Activated T-cell treated with anti-CD3 and anti-CD28 coated beads, Interleukin-2, amount 50 U/mL, for 72 hours (primary cell): ENCODE results near the gene RPL38. TPM values are rescaled to one million over a fixed set of nuclear protein-coding genes. Genes with fewer than 3 reads are reported as not detected.

ENCODE experiments used
- total RNA-seq, 2 donors: library from RNA; stranded (reverse); gene quantifications; one replicate each; pipeline ENCODE4 v1.2.3, GENCODE V29; 2022

Gene RPL38
- total RNA-seq, 2 donors from 2014 or later: 1,255 to 1,305 TPM

Other genes starting within 250 kb of the RPL38 start
- 1 to 10 TPM; 5.3 to 7.2 TPM for gene TTYH2, start 9.9 kb downstream of the RPL38 start, total RNA-seq
- gene DNAI2, start 70.6 kb downstream of the RPL38 start, total RNA-seq: 1 to 10 TPM; 1.4 TPM
- gene KIF19, start 122.5 kb downstream of the RPL38 start, total RNA-seq: under 1 TPM in 1 of 2 donors, not detected in 1; 0.25 TPM
- not detected for gene BTBD17, start 158.2 kb downstream of the RPL38 start, total RNA-seq
- not detected for gene GPR142, start 163.8 kb downstream of the RPL38 start, total RNA-seq
- 1 to 10 TPM; 1.3 to 2.3 TPM for gene GPRC5C, start 228.4 kb downstream of the RPL38 start, total RNA-seq